Stimulated activated CD4-positive, alpha-beta T cell treated with anti-CD3 and anti-CD28 coated beads, Interleukin-12 subunit alpha, Interleukin-12 subunit beta, amount 100 ng/mL, for 4 hours (primary cell): ENCODE measurements around the gene RFX7.
"Not testable (repeated sequence)": the region's sequence is repeated elsewhere in the genome, so short reads cannot be mapped to it uniquely, and the experiment has no call there.

Source experiments
- DNase-seq: peaks from one replicate; pipeline ENCODE4 v3.0.0-alpha.2; 2020

The RFX7 gene

DNA sequence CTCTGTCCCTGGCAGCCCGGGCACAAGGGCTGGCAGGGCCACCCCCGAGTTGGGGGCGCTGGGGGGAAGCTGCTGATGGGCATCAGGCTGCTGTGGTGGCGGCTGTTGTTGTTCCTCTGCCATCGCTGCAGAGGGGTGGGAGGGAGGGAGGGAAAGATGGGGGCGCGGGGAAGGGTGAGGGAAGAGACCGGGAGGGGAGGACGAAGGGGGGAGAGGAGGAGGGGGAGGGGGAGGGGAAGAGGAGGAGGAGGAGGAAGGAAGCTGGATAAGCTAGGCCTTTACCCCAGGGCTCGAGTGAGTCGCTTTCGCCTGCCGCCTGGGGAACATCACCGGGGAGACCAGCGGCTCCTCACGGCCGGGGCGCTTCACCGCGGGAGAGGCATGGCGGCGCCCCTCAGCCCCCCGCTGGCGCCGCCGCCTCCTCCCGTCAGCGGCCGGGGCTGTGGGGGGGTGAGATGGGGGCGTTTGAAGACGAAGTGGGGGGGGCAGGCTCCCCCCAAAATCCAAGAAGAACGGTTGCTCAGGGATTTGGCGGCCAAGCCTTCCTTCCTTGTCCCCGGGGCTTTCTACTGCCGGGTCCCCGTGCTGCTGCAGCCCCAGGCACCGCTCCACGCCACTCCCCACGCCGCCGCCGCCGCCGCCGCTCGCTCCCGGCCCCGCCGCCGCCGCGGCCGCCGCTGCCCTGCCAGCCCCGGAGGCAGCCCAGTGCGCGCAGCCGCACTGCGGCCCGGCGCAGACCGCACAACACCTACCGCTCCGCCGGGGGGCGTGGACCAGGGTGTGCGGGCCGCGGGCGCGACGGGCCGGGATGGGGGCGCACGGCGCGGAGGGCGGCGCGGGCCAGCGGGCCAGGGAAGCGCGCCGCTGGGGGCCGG lies at the start of gene RFX7:
Gene RFX7 (minus strand): TSS at position 717 of the 875 bp plus-strand sequence. CDS start 594 bp downstream, at position 123.
- peak; percentile 73 for DNase-seq

DNA sequence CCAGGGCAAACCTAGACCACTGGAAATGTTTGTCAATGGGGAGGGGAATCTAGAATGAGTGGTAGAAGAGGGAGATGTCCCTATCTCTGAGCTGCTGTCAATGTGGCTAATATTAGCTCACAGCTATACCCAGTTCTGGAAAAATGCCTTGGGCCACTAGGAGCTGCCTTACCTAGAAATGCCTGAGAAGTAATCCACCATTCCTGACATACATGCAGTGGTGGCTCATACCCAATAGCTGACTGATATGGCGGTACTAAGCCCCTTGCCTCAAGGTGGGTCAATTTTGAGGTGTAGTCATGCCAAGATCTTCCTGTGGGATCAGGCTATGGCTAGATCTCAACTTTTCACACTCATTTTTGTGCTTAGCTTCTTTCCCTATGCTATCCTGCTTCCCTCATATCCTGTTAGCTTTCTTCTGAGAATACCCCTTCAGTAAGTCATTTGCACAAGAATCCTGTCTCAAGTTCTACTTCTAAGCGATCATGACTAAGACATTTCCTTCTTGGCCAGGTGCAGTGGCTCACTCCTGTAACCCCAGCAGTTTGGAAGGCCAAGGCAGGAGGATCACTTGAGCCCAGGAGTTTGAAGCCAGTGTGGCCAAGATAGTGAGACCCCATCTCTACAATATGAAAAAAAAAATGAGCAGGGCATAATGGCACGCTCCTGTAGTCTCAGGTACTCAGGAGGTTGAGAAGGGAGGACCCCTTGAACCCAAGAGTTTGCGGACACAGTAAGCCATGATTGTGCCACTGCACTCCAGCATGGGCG lies 49.1 kb upstream of the RFX7 start:
- no peak for DNase-seq

DNA sequence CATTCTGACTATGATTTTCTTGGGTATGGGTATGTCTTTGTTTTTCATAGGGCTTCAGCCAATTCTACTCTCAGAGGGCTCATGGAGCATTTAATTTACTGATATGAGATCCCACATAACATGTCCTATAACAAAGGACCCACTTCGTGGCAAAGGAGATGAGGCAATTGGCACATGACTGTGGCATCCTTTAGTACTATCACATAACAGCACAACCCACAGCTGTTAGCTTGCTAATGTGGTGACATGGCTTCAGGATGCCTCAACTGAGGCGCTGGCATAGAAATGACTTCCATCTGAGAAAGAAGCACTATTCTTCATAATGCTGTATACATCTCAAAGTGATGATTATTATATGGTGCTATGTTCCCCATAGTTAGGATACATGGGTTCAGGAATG lies 48.1 kb upstream of the RFX7 start:
- no peak for DNase-seq

DNA sequence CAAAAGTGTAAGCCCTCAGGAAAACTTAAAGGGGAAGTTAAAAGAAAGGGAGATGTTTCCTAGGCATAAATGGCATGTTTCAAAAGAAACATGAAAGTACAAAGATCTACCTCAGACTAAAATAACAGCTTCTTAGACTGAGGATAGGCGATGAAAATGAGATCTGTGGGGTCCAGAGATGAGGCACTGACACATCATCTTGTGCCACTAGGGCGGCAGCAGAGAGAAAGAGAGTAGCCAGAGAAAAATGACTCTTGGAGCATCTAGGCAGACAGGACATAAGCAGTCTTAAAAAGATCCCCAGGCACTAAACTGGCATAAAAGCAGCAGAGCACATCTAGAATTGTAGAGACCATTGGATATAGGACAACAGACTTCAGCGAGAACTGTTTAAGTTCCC lies 42.5 kb upstream of the RFX7 start:
- no peak for DNase-seq

DNA sequence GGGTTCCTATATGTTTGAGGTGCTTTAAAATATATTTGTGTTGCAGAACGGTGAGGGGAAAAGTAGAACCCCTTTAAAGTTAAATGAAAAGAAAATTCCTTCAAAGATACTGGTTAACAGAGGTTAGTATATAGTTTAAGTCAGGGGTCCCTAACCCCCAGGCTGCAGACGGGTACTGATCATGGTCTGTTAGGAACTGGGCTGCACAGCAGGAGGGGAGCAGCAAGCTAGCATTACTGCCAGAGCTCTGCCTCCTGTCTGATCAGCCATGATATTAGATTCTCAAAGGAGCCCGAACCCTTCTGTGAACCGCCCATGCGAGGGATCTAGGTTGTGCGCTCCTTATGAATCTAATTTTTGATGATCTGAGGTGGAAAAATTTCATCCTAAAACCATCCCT lies 37.5 kb upstream of the RFX7 start:
- DNase-seq = no peak

DNA sequence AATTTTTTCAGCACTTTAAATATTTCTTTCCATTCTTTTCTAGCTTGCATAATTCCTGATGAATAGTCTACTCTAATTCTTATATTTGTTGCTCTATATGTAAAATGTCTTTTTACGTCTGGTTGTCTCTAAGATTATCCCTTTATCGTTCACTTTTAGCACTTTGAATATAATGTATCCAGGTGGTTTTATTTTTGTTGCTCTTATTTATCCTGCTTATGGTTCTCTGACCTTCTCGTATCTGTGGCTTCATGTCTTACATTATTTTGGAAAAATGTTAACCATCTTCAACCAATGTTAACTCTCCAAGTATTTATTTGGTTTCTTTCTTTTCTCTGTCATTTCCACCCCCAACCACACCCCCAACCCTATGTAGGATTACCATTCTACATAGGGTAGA lies 30.0 kb upstream of the RFX7 start:
- DNase-seq = no peak

DNA sequence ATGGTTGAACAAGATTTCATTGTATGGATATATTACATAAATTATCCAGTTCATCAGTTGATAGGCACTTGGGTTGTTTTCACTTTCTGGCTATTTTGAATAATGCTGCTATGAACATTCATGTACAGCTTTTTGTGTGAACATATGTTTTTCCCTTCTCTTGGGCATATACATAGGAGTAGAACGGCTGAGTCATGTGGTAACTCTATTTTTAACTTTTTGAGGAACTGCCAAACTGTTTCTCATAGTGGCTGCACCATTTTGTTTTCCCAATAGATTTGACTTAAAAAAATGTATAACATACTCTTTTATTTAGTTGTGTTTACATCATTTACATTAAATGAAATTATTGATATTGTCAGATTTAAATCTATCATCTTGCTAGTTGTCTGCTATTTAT lies 28.8 kb upstream of the RFX7 start:
- DNase-seq = no peak

DNA sequence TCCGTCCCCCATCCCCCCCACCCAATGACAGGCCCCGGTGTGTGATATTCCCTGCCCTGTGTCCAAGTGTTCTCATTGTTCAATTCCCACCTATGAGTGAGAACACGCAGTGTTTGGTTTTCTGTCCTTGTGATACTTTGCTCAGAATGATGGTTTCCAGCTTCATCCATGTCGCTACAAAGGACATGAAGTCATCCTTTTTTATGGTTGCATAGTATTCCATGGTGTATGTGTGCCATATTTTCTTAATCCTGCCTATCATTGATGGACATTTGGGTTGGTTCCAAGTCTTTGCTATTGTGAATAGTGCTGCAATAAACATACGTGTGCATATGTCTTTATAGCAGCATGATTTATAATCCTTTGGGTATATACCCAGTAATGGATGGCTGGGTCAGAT lies 22.8 kb upstream of the RFX7 start:
- not testable (repeated sequence) for DNase-seq

DNA sequence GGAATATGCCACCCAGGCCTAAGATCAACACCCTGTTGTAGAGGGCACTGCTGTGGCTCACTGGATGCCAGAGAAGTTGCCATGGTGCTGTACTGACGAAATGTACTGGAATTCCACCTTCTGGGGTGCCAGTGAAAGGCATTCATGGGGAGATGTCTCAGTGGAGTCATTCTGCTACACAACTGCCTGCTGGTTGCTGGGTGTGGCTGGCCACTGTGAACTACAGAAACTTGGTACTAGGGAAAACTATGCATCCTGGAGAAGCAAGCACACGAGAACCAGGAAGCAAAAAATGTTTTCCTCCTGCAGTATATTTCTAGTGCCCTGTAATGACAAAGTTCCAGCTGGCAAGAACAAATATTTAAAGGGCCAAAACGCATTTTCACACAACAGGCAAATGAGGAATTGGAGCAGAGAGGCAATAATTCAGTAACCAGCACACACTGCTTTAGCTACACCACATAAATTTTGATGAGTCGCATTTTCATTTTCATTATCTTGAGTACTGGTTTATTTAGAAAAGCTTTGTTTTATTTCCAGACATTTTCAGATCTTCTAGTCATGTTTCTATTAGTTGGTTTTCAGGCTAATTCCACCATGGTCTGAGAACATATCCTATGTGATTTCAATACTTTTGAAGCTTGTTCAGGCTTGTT lies 18.3 kb upstream of the RFX7 start:
- DNase-seq = no peak

DNA sequence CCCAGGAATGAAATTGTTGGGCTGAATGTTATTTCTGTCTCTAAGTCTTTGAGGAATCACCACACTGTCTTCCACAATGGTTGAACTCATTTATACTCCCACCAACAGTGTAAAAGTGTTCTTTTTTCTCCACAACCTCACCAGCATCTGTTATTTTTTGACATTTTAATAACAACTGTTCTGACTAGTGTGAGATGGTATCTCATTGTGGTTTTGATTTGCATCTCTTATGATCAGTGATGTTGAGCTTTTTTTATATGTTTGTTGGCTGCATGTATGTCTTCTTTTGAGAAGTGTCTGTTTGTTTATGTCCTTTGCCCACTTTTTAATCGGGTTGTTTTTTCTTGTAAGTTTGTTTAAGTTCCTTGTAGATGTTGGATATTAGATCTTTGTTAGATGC lies 13.6 kb upstream of the RFX7 start:
- DNase-seq = not testable (repeated sequence)

DNA sequence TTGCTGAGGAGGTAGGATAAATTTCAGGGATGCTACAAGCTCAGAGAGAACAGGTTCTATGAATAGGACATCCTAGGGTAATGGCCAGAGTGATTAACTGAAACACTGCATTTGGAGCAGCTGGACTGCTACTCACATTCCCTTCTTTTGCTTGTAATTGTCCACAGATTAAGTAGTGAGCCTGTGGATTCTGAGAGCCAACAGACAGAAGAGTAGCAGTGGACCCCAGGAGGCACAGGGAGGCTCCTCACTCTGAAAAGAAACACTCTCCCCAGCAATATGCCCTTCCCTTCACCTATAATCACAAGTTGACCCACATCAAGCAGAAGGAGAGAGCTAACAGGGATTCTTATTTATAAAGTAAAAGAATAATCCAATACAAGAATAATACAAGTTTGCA lies 10.6 kb upstream of the RFX7 start:
- no peak for DNase-seq

DNA sequence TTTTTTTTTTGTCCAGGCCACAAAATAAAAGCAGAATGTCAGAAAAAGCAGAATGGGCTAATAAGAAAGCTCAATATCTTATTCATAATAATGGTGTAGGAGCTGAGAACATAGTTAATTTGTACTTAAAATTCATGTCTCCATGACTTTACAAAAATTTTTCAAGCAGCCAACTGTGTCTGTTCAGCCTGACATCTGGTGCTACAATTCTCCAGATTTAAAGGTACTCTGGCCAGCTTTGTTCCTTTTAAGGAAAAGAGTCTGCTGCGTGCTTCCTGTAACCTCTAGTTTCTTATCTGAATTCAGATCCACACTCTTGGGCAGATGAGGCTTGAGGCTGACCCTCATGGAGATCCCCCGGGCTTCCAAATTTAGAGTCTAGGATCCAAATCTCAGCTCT lies 8.7 kb upstream of the RFX7 start:
- DNase-seq = no peak

DNA sequence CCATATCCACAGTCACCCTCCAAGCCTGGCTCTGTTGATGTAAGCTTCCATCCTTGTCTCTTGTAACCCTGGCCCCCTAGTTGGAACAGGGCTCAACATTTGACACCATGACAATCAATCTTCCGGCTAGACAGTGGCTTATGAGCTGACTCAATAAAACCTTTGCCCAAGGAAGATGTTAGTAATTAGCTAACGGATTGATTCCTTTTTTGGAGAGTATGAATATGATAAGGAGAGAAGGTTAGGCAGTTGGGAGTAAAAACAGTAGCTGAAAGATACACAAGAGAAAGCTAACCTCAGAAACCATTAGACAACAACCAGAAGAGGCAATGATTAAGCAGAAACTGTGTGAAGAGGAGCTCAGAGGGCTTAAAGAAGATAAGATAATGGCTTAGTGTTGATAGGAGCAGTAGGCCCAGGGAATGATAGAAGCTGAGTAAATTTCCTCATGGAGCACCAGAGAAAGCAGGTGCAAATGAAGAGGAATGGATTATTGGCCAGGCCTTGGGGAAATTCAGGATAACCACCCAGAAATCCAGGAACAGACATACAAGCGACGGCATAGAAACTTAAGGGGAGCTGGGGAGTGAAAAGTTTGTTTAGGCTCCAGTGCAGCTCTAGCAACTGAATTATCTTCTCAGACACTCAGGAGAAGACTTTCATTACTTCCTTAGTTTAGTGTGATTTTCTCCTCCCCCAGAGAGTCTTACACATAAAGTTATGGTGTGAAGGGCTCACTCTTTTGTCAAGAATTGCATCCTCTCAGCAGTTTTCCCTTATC lies 7.8 kb upstream of the RFX7 start:
- no peak for DNase-seq

DNA sequence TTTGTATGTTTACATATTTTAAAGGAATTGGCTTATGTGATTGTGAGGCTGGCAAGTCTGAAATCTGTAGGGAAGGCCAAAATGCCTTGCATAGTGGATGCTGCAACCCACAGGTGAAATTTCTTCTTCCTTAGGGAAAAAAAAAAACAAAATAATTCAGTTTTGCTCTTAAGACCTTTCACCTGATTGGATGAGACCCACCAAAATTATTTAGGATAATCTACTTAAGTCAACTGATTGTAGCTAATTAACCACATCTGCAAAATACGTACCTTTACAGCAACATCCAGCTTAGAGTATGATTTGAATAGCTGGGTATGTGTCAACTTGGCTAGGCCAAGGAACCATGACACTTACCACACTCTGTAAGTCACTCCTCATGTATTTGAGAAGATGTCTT lies 6.9 kb upstream of the RFX7 start:
- no peak for DNase-seq

DNA sequence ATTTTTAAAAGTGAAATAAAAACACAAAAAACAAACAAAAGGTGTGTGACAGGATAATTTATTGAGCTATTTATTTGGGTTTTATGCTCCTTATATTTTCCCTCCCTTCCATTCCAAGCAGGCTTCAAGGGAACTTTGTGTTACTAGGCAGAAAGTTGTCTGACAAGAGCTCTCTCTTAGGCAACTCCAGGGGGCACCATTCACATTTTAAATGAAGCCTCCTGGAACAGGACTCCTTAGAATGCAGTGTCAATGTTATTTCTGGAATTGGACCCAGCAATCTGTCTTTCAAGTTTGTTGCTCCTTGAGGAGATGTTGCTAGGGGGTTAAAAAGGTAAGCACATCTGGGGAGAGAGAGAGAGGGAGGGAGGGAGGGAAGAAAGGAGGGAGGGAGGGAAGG lies 5.4 kb upstream of the RFX7 start:
- no peak for DNase-seq

DNA sequence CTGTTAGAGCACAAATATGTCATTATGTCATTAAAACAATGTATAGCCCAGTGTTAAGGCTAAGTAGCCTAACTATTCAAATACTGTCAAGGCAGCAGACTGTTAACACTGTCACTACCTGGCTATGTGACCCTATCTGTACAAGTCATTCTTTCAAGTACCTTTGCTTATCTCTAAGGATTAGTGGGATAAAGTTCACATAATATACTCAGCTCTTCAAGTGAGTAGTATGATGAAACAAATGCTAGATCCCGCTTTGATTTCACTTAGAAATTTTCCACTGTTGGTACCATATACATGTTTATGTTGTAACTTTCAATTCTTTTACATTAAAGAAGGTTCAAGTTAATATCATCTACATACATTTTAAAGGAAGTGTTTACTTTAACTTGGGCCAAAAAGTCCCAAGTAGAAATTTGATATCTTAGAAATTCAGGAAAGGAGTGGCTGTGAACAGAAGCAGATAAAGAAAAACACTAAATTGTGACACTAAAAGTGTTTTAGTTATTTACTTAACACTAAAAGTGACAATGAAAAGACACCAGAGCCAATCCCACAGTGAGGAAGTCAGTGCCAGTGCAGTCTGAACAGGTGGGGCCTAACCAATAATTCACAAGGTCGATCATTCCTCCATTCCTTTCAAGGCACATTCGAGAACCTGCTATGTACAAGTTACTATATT lies 4.8 kb upstream of the RFX7 start:
- no peak for DNase-seq

DNA sequence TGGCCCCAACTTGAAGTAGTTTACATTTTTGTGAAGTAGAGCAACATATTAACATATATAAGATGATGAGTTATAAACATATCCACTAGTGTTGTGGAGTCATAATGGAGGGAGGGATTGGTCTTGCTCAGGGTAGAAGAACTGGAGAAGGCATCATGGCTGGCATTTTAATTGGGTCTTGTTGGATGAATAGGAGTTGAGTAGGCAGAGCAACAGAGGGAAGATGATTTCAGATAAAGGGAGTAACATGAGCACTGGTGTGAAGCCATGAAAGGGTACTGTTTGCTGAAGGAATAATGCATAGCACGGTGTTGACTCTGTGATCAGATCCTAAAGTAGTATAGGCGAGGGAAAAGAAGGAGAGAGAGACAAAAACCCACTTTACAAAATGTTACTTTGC lies 3.6 kb upstream of the RFX7 start:
- DNase-seq = no peak

DNA sequence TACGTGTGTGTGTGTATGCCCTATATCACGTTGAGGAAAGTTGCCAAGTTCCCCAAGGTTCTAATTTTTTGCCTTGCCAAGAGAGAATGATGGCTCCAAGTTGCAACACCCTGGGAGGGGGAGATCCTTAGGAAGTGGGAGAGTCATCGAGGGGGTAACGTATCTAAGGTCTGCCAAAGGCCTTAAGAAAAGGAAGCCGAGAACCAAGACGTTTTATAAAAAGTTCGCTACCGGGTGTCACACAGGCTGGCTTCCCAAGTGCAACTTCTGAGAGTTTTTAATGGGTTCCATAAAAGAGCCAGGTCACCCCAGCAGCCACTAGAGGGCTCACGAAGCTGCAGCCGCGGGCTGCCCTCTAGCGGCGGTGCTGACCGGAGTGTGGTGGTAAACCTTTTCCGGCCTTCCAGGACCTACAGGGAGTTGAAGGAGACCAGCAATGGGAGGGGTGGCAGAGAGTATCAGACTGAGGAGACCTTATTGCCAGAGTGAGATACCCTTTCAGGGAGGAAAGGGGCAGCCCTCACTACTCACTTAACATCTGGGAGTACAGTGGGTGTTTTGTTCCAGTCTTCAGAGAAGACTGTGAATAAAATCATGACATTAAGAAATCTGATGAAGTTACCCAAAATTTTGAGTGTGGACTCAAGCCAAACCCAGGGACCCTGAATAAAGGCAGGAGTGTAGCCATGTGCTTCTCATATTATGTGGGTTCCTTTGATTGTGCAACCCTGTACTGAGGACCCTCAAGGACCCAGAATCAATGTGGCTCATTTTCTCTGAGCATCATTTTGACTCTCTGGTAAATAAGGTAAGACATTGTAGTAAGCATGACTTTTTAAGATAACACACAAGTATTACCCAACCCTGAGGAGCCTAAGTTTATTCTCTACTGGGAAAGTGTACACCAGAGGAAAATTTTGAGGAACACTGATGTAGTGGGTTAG lies 2.5 kb upstream of the RFX7 start:
- peak; percentile 84 for DNase-seq

DNA sequence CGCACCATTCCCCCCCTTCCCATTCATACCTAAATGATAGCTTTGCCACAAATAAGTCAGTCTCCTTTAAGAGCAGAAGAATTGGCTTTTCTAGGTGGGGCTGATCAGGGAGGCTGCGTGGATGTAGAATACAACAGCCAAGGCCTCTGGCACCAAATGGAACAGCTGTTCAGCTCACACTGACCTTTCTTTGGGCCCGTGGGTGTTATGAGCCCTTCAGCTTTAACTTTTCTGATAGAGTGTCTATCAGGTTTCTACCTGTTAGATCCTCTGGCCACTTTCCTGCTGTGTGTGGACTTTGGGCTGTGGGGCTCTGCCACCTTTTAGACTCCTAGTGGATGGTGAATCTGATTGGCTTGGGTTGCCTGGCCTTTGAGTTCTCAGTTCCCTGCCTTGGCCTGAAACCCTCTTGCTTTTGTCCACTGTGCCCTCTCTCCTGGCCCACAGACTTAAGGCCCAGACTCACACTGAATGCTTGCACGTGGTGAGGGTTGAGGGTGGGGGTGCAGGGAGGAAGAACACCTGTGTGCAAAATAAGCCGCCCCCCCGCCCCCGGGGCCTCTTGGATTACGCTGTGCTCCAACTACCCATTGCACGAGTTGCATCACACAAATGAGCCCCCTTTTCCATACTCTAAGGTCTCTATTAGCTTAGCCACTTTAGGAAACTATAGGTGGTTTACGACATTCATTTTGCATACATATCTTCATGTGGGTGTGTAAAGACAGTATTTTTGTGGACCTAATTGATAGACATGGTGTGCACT lies 1.3 kb upstream of the RFX7 start:
- peak; percentile 31 for DNase-seq
